ENCODE data around the gene RUBCNL. TPM values are rescaled to one million over a fixed set of nuclear protein-coding genes. Genes with fewer than 3 reads are reported as not detected.

Gene RUBCNL
- polyA plus RNA-seq, 1 donor (not counting 4 experiments of a cell fraction or from before 2014, with no cell fraction given) = 0.12 TPM

- no peak overlapping the region for H3K4me2 ChIP-seq (ENCODE audit: control insufficient read depth, extremely low read depth, insufficient read depth, low read depth, low read length)
- H2AFZ ChIP-seq (ENCODE audit: control insufficient read depth, low read length) = no peak overlapping the region
- no peak overlapping the region for H3K4me3 ChIP-seq (ENCODE audit: control insufficient read depth in 2 of 3, extremely low read depth in 1 of 3, insufficient read depth in 2 of 3, low read depth in 1 of 3, low read length in 3 of 3)
- dilution Hi-C loops (cut with MboI; ENCODE audit: extremely low pct_ligation_motif_present, low sequenced_read_pairs) = no loop called here
- TF ChIP-seq EZH2 (IDR thresholded peaks at IDR 0.05; ENCODE audit: low read length) (no peak), CTCF (optimal IDR thresholded peaks at IDR 0.05 in 1 of 3, IDR thresholded peaks at IDR 0.05 in 1 of 3, conservative IDR thresholded peaks at IDR 0.05 in 1 of 3; ENCODE audit: extremely low read depth in 1 of 3, insufficient read depth in 2 of 3, low read length in 3 of 3) (no peak)
- peaks cover 5% of the 10 kb centered on the region for H3K9me3 ChIP-seq (ENCODE audit: control insufficient read depth, low read depth, low read length)
- H4K20me1 ChIP-seq (ENCODE audit: control insufficient read depth, extremely low read depth, insufficient read depth, low read length) = no peaks in the 10 kb centered on the region
- no peak overlapping the region for H3K27ac ChIP-seq (ENCODE audit: control insufficient read depth, insufficient read depth, low read length)
- no peaks in the 10 kb centered on the region for H3K9me1 ChIP-seq (ENCODE audit: control insufficient read depth, extremely low read depth, insufficient read depth, low read length)
- H3K36me3 ChIP-seq (ENCODE audit: control insufficient read depth in 2 of 2, extremely low read depth in 1 of 2, insufficient read depth in 2 of 2, low read length in 2 of 2) = no peaks in the 10 kb centered on the region
- no peaks in the 10 kb centered on the region for H3K79me2 ChIP-seq (ENCODE audit: control insufficient read depth, insufficient read depth, low read length)
- no peak for FAIRE-seq
- no peaks in the 10 kb centered on the region for H3K27me3 ChIP-seq (ENCODE audit: control insufficient read depth, extremely low read depth, insufficient read depth, low read length)
- no peaks in the 10 kb centered on the region for H3K4me1 ChIP-seq (ENCODE audit: control insufficient read depth, extremely low read depth, insufficient read depth, low read length)
- H3K9ac ChIP-seq (ENCODE audit: control insufficient read depth, extremely low read depth, insufficient read depth, low read length) = no peak overlapping the region
- no peak for DNase-seq (ENCODE audit: low read depth, low spot score)
Measured at GRCh38 chr13:46348961-46349360, 38.1 kb downstream of the RUBCNL start.

GRCh38 chr13:46347277-46347676, 39.8 kb downstream of the RUBCNL start:
- no peak overlapping the region for H3K9ac ChIP-seq (ENCODE audit: control insufficient read depth, extremely low read depth, insufficient read depth, low read length)
- TF ChIP-seq CTCF (optimal IDR thresholded peaks at IDR 0.05 in 1 of 3, IDR thresholded peaks at IDR 0.05 in 1 of 3, conservative IDR thresholded peaks at IDR 0.05 in 1 of 3; ENCODE audit: extremely low read depth in 1 of 3, insufficient read depth in 2 of 3, low read length in 3 of 3) = no peak
- TF ChIP-seq EZH2 (IDR thresholded peaks at IDR 0.05; ENCODE audit: low read length) = no peak
- H3K4me3 ChIP-seq (ENCODE audit: control insufficient read depth in 2 of 3, extremely low read depth in 1 of 3, insufficient read depth in 2 of 3, low read depth in 1 of 3, low read length in 3 of 3) = no peak overlapping the region
- FAIRE-seq (no peak), DNase-seq (ENCODE audit: low read depth, low spot score) (no peak)
- H3K9me1 ChIP-seq (ENCODE audit: control insufficient read depth, extremely low read depth, insufficient read depth, low read length) = no peaks in the 10 kb centered on the region
- no peaks in the 10 kb centered on the region for H4K20me1 ChIP-seq (ENCODE audit: control insufficient read depth, extremely low read depth, insufficient read depth, low read length)
- H3K9me3 ChIP-seq (ENCODE audit: control insufficient read depth, low read depth, low read length) = no peaks in the 10 kb centered on the region
- no peak overlapping the region for H3K27ac ChIP-seq (ENCODE audit: control insufficient read depth, insufficient read depth, low read length)
- no peaks in the 10 kb centered on the region for H3K4me1 ChIP-seq (ENCODE audit: control insufficient read depth, extremely low read depth, insufficient read depth, low read length)
- H2AFZ ChIP-seq (ENCODE audit: control insufficient read depth, low read length) = no peak overlapping the region
- H3K4me2 ChIP-seq (ENCODE audit: control insufficient read depth, extremely low read depth, insufficient read depth, low read depth, low read length) = no peak overlapping the region
- H3K27me3 ChIP-seq (ENCODE audit: control insufficient read depth, extremely low read depth, insufficient read depth, low read length) = no peaks in the 10 kb centered on the region
- H3K36me3 ChIP-seq (ENCODE audit: control insufficient read depth in 2 of 2, extremely low read depth in 1 of 2, insufficient read depth in 2 of 2, low read length in 2 of 2) = no peaks in the 10 kb centered on the region
- H3K79me2 ChIP-seq (ENCODE audit: control insufficient read depth, insufficient read depth, low read length) = no peaks in the 10 kb centered on the region
- dilution Hi-C loops (cut with MboI; ENCODE audit: extremely low pct_ligation_motif_present, low sequenced_read_pairs) = no loop called here

All from keratinocyte (primary cell).